ENCODE results near the gene SLC19A2. TPM values are rescaled to one million over a fixed set of nuclear protein-coding genes. Genes with fewer than 3 reads are reported as not detected.

Gene SLC19A2
- polyA plus RNA-seq, 1 donor (not counting 4 experiments of a cell fraction or from before 2014, with no cell fraction given), result 11.9 TPM

DNA sequence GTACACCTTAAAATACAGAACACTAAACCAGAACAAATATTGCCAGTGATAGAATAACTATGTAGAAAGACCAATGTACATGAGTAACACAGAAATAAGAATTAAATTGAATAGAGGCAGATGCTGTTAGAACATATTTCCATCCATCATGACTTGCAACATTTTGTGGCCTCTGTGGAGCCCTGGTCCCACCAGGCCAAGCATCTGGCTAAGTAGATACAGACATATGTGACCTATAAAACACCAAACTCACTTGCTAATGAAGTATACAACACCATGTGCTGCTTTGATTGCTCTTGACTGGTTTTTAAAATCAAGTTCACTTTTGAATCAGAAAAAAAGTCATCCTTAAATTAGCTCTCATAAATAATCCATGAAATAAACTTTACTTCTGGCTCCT is 20.5 kb downstream of the SLC19A2 start:
- Histone ChIP-seq H3K4me2 (ENCODE audit: control insufficient read depth, extremely low read depth, insufficient read depth, low read depth, low read length) (no peak overlapping the region), H3K79me2 (ENCODE audit: control insufficient read depth, insufficient read depth, low read length) (no peaks in the 10 kb centered on the region), H3K4me3 (ENCODE audit: control insufficient read depth in 2 of 3, extremely low read depth in 1 of 3, insufficient read depth in 2 of 3, low read depth in 1 of 3, low read length in 3 of 3) (no peak overlapping the region), H3K9me3 (ENCODE audit: control insufficient read depth, low read depth, low read length) (no peaks in the 10 kb centered on the region), H3K4me1 (ENCODE audit: control insufficient read depth, extremely low read depth, insufficient read depth, low read length) (peaks cover 3% of the 10 kb centered on the region), H3K9ac (ENCODE audit: control insufficient read depth, extremely low read depth, insufficient read depth, low read length) (no peak overlapping the region), H3K27me3 (ENCODE audit: control insufficient read depth, extremely low read depth, insufficient read depth, low read length) (no peaks in the 10 kb centered on the region), H3K27ac (ENCODE audit: control insufficient read depth, insufficient read depth, low read length) (no peak overlapping the region), H3K9me1 (ENCODE audit: control insufficient read depth, extremely low read depth, insufficient read depth, low read length) (no peaks in the 10 kb centered on the region), H4K20me1 (ENCODE audit: control insufficient read depth, extremely low read depth, insufficient read depth, low read length) (no peaks in the 10 kb centered on the region), H2AFZ (ENCODE audit: control insufficient read depth, low read length) (no peak overlapping the region), H3K36me3 (ENCODE audit: control insufficient read depth in 2 of 2, extremely low read depth in 1 of 2, insufficient read depth in 2 of 2, low read length in 2 of 2) (peaks cover 0 to 2% of the 10 kb centered on the region in 2 experiments)
- TF ChIP-seq, protein P1, sequence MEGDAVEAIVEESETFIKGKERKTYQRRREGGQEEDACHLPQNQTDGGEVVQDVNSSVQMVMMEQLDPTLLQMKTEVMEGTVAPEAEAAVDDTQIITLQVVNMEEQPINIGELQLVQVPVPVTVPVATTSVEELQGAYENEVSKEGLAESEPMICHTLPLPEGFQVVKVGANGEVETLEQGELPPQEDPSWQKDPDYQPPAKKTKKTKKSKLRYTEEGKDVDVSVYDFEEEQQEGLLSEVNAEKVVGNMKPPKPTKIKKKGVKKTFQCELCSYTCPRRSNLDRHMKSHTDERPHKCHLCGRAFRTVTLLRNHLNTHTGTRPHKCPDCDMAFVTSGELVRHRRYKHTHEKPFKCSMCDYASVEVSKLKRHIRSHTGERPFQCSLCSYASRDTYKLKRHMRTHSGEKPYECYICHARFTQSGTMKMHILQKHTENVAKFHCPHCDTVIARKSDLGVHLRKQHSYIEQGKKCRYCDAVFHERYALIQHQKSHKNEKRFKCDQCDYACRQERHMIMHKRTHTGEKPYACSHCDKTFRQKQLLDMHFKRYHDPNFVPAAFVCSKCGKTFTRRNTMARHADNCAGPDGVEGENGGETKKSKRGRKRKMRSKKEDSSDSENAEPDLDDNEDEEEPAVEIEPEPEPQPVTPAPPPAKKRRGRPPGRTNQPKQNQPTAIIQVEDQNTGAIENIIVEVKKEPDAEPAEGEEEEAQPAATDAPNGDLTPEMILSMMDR (optimal IDR thresholded peaks at IDR 0.05 in 1 of 3, IDR thresholded peaks at IDR 0.05 in 1 of 3, conservative IDR thresholded peaks at IDR 0.05 in 1 of 3; ENCODE audit: extremely low read depth in 1 of 3, insufficient read depth in 2 of 3, low read length in 3 of 3), result no peak
- TF ChIP-seq EZH2 (IDR thresholded peaks at IDR 0.05; ENCODE audit: low read length), result no peak
- dilution Hi-C loops (cut with MboI; ENCODE audit: extremely low pct_ligation_motif_present, low sequenced_read_pairs), result no loop called here
- FAIRE-seq (no peak), DNase-seq (ENCODE audit: low read depth, low spot score) (no peak)

- no peak overlapping the region for H3K9ac ChIP-seq (ENCODE audit: control insufficient read depth, extremely low read depth, insufficient read depth, low read length)
- peaks cover 3% of the 10 kb centered on the region for H3K4me1 ChIP-seq (ENCODE audit: control insufficient read depth, extremely low read depth, insufficient read depth, low read length)
- H3K79me2 ChIP-seq (ENCODE audit: control insufficient read depth, insufficient read depth, low read length), result no peaks in the 10 kb centered on the region
- H4K20me1 ChIP-seq (ENCODE audit: control insufficient read depth, extremely low read depth, insufficient read depth, low read length), result no peaks in the 10 kb centered on the region
- FAIRE-seq (no peak), DNase-seq (ENCODE audit: low read depth, low spot score) (no peak)
- no peaks in the 10 kb centered on the region for H3K9me1 ChIP-seq (ENCODE audit: control insufficient read depth, extremely low read depth, insufficient read depth, low read length)
- H3K4me2 ChIP-seq (ENCODE audit: control insufficient read depth, extremely low read depth, insufficient read depth, low read depth, low read length), result no peak overlapping the region
- no peaks in the 10 kb centered on the region for H3K27me3 ChIP-seq (ENCODE audit: control insufficient read depth, extremely low read depth, insufficient read depth, low read length)
- H3K4me3 ChIP-seq (ENCODE audit: control insufficient read depth in 2 of 3, extremely low read depth in 1 of 3, insufficient read depth in 2 of 3, low read depth in 1 of 3, low read length in 3 of 3), result no peak overlapping the region
- H3K27ac ChIP-seq (ENCODE audit: control insufficient read depth, insufficient read depth, low read length), result no peak overlapping the region
- no peaks in the 10 kb centered on the region for H3K9me3 ChIP-seq (ENCODE audit: control insufficient read depth, low read depth, low read length)
- no peak overlapping the region for H2AFZ ChIP-seq (ENCODE audit: control insufficient read depth, low read length)
- TF ChIP-seq, protein P1 (optimal IDR thresholded peaks at IDR 0.05 in 1 of 3, IDR thresholded peaks at IDR 0.05 in 1 of 3, conservative IDR thresholded peaks at IDR 0.05 in 1 of 3; ENCODE audit: extremely low read depth in 1 of 3, insufficient read depth in 2 of 3, low read length in 3 of 3), result no peak
- no peak for TF ChIP-seq EZH2 (IDR thresholded peaks at IDR 0.05; ENCODE audit: low read length)
- dilution Hi-C loops (cut with MboI; ENCODE audit: extremely low pct_ligation_motif_present, low sequenced_read_pairs), result no loop called here
- peaks cover 0 to 2% of the 10 kb centered on the region in 2 experiments for H3K36me3 ChIP-seq (ENCODE audit: control insufficient read depth in 2 of 2, extremely low read depth in 1 of 2, insufficient read depth in 2 of 2, low read length in 2 of 2)
Observed at GRCh38 chr1:169462385-169462784, 23.4 kb downstream of the SLC19A2 start.

All from keratinocyte (primary cell).